Breast epithelium (tissue), 3 donors: ENCODE measurements around the gene ZAP70.

Experiments
- POLR2A ChIP-seq: fragments of 450-650 bp; IDR thresholded peaks from one replicate; pipeline ENCODE4 v1.6.1; 2016; ENCODE audit warnings: antibody characterized with exemption, mild to moderate bottlenecking, moderate library complexity
- POLR2AphosphoS5 ChIP-seq, 3 donors: sonication (generic); formaldehyde crosslinking; IDR thresholded peaks; one replicate each; pipeline ENCODE4 v1.6.1; 2017; ENCODE audit warnings: antibody characterized with exemption in 3 of 3

GRCh38 chr2:97673915-97674283, 39.5 kb upstream of the ZAP70 start:
- TF ChIP-seq POLR2AphosphoS5 (IDR thresholded peaks at IDR 0.05) = no peak
- TF ChIP-seq POLR2A = no peak
